Measurements from ENCODE around the gene KRT33B. TPM values are rescaled to one million over a fixed set of nuclear protein-coding genes. Genes with fewer than 3 reads are reported as not detected.
"Not testable (repeated sequence)": the region's sequence is repeated elsewhere in the genome, so short reads cannot be mapped to it uniquely, and the experiment has no call there.

KRT33B gene
- total and polyA plus RNA-seq, 9 donors, result 0.08 to 0.37 (median 0.19) TPM

DNA sequence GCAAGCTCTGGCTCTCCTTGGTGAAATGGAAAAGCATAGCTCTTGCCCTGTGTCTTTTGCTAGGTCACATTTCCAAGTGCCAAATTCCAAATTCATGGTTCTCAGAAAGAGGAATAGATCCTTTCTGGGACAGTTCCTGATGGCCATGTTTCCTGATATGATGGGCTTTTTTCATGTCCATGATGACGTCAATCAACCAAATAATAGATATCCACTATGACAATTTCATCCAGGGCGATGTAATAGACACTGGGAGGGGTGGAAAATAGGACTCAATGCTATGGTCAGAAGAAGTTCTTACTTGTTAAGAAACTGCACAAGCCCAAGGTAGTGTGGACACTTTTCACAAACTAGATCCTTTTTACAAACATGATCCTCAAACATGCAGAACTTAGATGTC lies 18.4 kb downstream of the KRT33B start:
- WGBS (ENCODE audit: insufficient coverage), result no CpG with 5 or more reads among the region's 2 CpGs
- Histone ChIP-seq H3K36me3 (ENCODE audit: control insufficient read depth, insufficient read depth, low read length) (no peaks in the 10 kb centered on the region), H3K9me3 (replicated peaks; ENCODE audit: control insufficient read depth, low read depth, low read length) (no peaks in the 10 kb centered on the region), H3K27me3 (ENCODE audit: control insufficient read depth, insufficient read depth, low read length) (no peaks in the 10 kb centered on the region), H3K4me3 (ENCODE audit: low read length) (no peak overlapping the region), H3K27ac (ENCODE audit: low read length) (no peak overlapping the region), H3K4me1 (ENCODE audit: control insufficient read depth, insufficient read depth, low read length) (no peaks in the 10 kb centered on the region)
- no peak for DNase-seq

- 85% methylated on average over 12 of the region's 16 CpGs for WGBS (ENCODE audit: insufficient coverage)
- not testable (repeated sequence) for H3K27ac ChIP-seq (ENCODE audit: low read length); H3K9me3 ChIP-seq (replicated peaks; ENCODE audit: control insufficient read depth, low read depth, low read length); H3K36me3 ChIP-seq (ENCODE audit: control insufficient read depth, insufficient read depth, low read length); DNase-seq; H3K4me1 ChIP-seq (ENCODE audit: control insufficient read depth, insufficient read depth, low read length); H3K4me3 ChIP-seq (ENCODE audit: low read length); H3K27me3 ChIP-seq (ENCODE audit: control insufficient read depth, insufficient read depth, low read length)
Observed at GRCh38 chr17:41350381-41350878, 19.2 kb downstream of the KRT33B start, which contains the start of gene KRT33A. TSS of gene KRT33A (minus strand) at chr17:41350828. CDS start at chr17:41350767, 61 bp downstream.

DNA sequence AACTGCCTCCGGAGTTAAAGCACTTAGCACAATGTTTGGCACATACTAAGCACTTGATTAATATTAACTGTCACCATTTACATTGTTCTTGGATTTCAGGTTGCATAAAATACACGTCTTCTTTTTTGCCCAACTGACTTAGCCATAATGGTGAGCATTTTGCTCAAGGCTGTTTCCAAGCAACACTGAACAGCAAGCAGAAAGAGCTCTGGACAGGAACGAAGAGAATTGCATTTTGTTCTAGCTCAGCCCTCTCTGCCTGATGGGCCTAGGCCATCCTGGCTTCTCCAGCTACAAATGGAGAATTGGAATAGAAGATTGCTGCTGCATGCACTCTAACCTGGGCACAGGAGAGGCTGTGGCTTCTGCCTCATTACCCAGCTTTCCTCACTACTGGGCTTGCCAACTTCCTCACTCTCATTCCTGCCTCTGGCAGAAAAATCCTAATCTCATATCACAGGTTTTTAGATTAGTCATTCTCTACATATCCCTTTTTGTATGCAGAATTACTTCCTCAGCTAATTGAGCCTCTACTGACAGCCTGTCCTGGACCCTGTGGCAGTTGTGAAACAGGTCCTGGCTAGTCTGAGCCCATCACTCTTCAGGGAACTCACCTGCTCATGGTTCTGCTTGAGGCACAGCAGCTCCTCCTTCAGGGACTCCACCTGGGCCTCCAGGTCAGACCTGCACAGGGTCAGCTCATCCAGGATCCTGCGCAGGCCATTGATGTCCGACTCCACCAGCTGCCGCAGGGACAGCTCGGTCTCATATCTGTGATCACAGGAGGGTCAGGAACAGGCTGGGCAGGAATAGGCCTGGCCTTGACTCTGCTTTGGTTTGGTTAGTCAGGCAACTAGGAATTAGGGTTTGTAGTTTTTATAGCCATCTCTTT lies 21.5 kb downstream of the KRT33B start:
- H3K27ac ChIP-seq (ENCODE audit: low read length), result no peak overlapping the region
- no peaks in the 10 kb centered on the region for H3K4me1 ChIP-seq (ENCODE audit: control insufficient read depth, insufficient read depth, low read length)
- H3K36me3 ChIP-seq (ENCODE audit: control insufficient read depth, insufficient read depth, low read length), result no peaks in the 10 kb centered on the region
- WGBS (ENCODE audit: insufficient coverage), result 78% methylated on average over 6 of the region's 7 CpGs
- no peak overlapping the region for H3K4me3 ChIP-seq (ENCODE audit: low read length)
- no peaks in the 10 kb centered on the region for H3K27me3 ChIP-seq (ENCODE audit: control insufficient read depth, insufficient read depth, low read length)
- DNase-seq, result no peak
- H3K9me3 ChIP-seq (replicated peaks; ENCODE audit: control insufficient read depth, low read depth, low read length), result no peaks in the 10 kb centered on the region

- not testable (repeated sequence) for H3K36me3 ChIP-seq (ENCODE audit: control insufficient read depth, insufficient read depth, low read length); H3K4me1 ChIP-seq (ENCODE audit: control insufficient read depth, insufficient read depth, low read length); H3K27me3 ChIP-seq (ENCODE audit: control insufficient read depth, insufficient read depth, low read length); DNase-seq; H3K27ac ChIP-seq (ENCODE audit: low read length); H3K9me3 ChIP-seq (replicated peaks; ENCODE audit: control insufficient read depth, low read depth, low read length); H3K4me3 ChIP-seq (ENCODE audit: low read length)
- WGBS (ENCODE audit: insufficient coverage), result 70% methylated on average over 8 of the region's 16 CpGs
Observed at GRCh38 chr17:41346421-41346820, 23.2 kb downstream of the KRT33B start.

- 70% methylated on average over 2 of the region's 3 CpGs for WGBS (ENCODE audit: insufficient coverage)
Observed at GRCh38 chr17:41345992-41346391, 23.6 kb downstream of the KRT33B start.

DNA sequence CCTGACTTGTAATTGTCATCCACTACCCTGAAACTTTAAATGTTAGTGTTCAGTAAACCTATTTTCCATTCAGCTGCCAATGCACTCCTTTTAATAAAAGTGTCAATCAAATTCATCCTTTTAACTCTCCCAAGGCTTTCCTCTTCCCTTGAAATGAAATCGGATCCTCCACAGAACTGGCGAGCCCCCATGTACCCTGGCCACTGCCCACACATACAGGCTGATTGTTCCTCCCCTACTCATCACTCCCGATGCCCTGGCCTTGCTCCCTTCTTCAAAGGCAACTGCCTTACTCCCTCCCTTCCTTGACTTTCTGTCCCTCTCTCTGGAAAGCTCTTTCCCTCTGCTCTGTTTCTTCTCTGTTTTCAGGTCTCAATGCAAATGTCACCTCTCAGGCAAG lies 26.6 kb downstream of the KRT33B start:
- Histone ChIP-seq H3K4me1 (ENCODE audit: control insufficient read depth, insufficient read depth, low read length) (no peaks in the 10 kb centered on the region), H3K27ac (ENCODE audit: low read length) (no peak overlapping the region), H3K4me3 (ENCODE audit: low read length) (no peak overlapping the region), H3K36me3 (ENCODE audit: control insufficient read depth, insufficient read depth, low read length) (no peaks in the 10 kb centered on the region), H3K9me3 (replicated peaks; ENCODE audit: control insufficient read depth, low read depth, low read length) (peaks cover 2% of the 10 kb centered on the region), H3K27me3 (ENCODE audit: control insufficient read depth, insufficient read depth, low read length) (peaks cover 4% of the 10 kb centered on the region)
- 50% methylated on average over 3 of the region's 3 CpGs for WGBS (ENCODE audit: insufficient coverage)
- DNase-seq, result no peak

More at GRCh38 chr17:41345992-41346391, 23.6 kb downstream of the KRT33B start:
- Histone ChIP-seq H3K27me3 (ENCODE audit: control insufficient read depth, insufficient read depth, low read length) (no peaks in the 10 kb centered on the region), H3K27ac (ENCODE audit: low read length) (no peak overlapping the region), H3K4me3 (ENCODE audit: low read length) (no peak overlapping the region), H3K9me3 (replicated peaks; ENCODE audit: control insufficient read depth, low read depth, low read length) (peaks cover 2% of the 10 kb centered on the region), H3K4me1 (ENCODE audit: control insufficient read depth, insufficient read depth, low read length) (no peaks in the 10 kb centered on the region), H3K36me3 (ENCODE audit: control insufficient read depth, insufficient read depth, low read length) (no peaks in the 10 kb centered on the region)
- no peak for DNase-seq

DNA sequence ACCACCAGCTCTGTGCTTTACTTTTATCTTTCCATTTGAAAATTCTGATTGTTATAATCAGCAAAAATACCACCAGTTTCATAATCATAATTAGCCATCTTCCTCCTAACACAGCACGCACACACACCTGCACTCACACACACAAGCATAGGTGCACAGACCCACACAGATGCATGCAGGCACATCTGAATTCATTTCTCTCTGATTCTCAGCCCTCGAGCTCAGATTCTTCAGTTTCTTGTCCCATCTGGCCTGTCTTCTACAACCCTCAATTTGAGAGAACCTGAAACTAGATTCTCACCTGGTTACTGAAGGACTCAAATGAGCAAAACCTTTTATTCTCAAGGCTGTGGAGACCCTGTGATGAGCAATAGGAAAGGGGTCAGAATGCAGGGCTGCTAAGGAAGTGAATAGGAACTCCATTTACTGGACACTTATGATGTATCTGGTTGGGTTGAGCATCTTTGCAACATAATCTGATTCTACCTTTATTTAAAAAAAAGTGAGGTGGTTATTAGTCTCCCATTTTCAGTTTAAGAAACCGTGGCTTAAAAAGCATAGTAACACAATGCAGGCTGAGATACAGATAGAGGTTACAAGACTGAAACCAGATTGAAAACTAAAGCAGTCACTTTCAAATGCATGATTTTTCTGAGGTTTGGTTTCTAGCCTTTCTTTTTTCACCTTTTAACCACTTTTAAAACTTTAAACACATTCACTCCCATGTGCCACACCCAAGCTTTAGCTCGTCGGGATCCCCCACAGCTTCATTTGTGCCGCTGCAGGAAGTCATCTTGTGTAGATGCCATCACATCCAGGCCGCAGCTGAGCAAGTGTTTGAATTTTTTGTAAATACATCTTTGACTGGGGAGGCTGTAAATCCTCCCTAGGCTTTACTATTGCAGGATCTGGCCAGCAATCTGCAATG lies 28.4 kb downstream of the KRT33B start:
- 71% methylated on average over 1 of the region's 7 CpGs for WGBS (ENCODE audit: insufficient coverage)
- Histone ChIP-seq H3K9me3 (replicated peaks; ENCODE audit: control insufficient read depth, low read depth, low read length) (peaks cover 2% of the 10 kb centered on the region), H3K27ac (ENCODE audit: low read length) (no peak overlapping the region), H3K36me3 (ENCODE audit: control insufficient read depth, insufficient read depth, low read length) (no peaks in the 10 kb centered on the region), H3K4me3 (ENCODE audit: low read length) (no peak overlapping the region), H3K4me1 (ENCODE audit: control insufficient read depth, insufficient read depth, low read length) (no peaks in the 10 kb centered on the region), H3K27me3 (ENCODE audit: control insufficient read depth, insufficient read depth, low read length) (peaks cover 4% of the 10 kb centered on the region)
- DNase-seq, result no peak

- no CpG with 5 or more reads among the region's 3 CpGs for whole genome bisulfite sequencing (ENCODE audit: insufficient coverage)
- Histone ChIP-seq H3K27me3 (ENCODE audit: control insufficient read depth, insufficient read depth, low read length) (peaks cover 4% of the 10 kb centered on the region), H3K4me3 (ENCODE audit: low read length) (no peak overlapping the region), H3K27ac (ENCODE audit: low read length) (no peak overlapping the region), H3K4me1 (ENCODE audit: control insufficient read depth, insufficient read depth, low read length) (no peaks in the 10 kb centered on the region), H3K36me3 (ENCODE audit: control insufficient read depth, insufficient read depth, low read length) (no peaks in the 10 kb centered on the region), H3K9me3 (replicated peaks; ENCODE audit: control insufficient read depth, low read depth, low read length) (peaks cover 2% of the 10 kb centered on the region)
- DNase-seq, result no peak
Observed at GRCh38 chr17:41340494-41340893, 29.1 kb downstream of the KRT33B start.

DNA sequence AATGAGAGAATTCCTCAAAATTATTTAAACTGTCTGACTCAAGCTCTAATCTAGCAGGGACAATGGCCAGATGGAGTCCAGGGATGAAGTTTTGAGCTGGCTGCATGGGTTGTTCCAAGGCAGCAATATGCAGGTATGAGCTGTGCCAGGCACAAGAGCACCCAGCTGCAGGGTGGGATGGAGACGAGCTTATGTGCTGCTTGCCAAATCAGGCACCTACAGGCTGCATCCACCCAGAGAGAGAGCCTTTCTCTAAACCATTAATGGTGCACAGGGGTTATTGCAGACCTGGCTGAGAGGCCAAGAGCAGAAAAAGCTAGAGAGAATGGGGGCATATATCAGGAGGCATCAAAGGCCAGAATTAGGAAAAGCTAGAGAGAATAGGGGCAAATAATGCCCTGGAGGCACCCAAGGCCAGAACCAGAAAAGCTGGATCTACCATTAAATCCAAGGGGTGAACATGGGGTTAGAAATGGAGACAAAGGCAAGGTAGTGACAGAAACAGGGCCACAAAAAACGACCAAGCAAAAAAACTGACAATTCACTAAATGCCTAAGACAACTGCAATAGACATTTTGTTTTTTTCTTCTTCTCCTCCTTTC lies 29.9 kb downstream of the KRT33B start:
- WGBS (ENCODE audit: insufficient coverage), result 30% methylated on average over 2 of the region's 2 CpGs
- no peak overlapping the region for H3K4me3 ChIP-seq (ENCODE audit: low read length)
- H3K9me3 ChIP-seq (replicated peaks; ENCODE audit: control insufficient read depth, low read depth, low read length), result peaks cover 2% of the 10 kb centered on the region
- DNase-seq, result no peak
- no peaks in the 10 kb centered on the region for H3K4me1 ChIP-seq (ENCODE audit: control insufficient read depth, insufficient read depth, low read length)
- H3K27ac ChIP-seq (ENCODE audit: low read length), result no peak overlapping the region
- peaks cover 4% of the 10 kb centered on the region for H3K27me3 ChIP-seq (ENCODE audit: control insufficient read depth, insufficient read depth, low read length)
- no peaks in the 10 kb centered on the region for H3K36me3 ChIP-seq (ENCODE audit: control insufficient read depth, insufficient read depth, low read length)

Data from muscle of leg (tissue), 11 donors.